ENCODE data around the gene UBE2D4.
"Not testable (repeated sequence)": the region's sequence is repeated elsewhere in the genome, so short reads cannot be mapped to it uniquely, and the experiment has no call there.

Gene UBE2D4

DNA sequence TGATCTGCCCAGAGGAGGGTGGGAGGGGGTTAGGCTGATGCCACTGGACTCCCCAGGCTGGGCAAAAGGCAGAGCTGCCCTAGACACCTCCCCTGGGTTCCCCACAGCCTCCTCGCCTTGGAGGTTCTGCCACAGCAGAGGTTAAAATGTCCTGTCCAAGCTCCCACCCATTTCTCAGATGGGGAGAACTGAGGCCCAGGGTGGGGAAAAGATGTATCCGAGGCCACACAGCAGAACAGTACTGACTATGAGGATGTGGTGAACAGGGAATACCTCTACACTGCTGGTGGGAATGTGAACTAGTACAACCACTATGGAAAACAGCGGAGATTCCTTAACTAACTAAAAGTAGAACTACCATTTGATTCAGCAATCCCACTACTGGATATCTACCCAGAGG lies 40.2 kb downstream of the UBE2D4 start:
- not testable (repeated sequence) for DNase-seq (ENCODE audit: low read depth in 3 of 3)

GRCh38 chr7:43968172-43969040 lies 42.2 kb downstream of the UBE2D4 start:
- not testable (repeated sequence) for DNase-seq (ENCODE audit: low read depth in 3 of 3)

- not testable (repeated sequence) for DNase-seq (ENCODE audit: low read depth in 3 of 3)
Measured at GRCh38 chr7:43969586-43969985, 43.4 kb downstream of the UBE2D4 start.

DNA sequence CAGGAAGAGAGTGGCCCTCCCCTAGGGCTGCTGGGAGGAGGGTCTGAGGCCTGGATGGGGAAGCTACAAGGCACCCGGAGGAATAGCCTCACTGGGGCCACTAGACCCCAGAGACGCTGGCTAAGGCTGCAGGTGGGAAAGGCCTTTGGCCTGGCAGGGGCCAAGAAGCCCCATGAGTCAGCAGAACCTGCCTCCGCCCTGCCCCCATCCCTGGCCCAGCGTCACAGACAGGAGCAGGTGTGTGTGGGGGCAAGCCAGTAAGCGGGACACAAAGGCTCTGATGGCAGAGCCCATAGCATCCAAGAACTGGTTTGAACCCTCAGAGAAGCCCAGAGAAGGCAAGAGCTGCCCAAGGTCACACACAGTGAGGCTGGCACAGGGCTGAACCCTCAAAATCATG lies 44.5 kb downstream of the UBE2D4 start:
- not testable (repeated sequence) for DNase-seq (ENCODE audit: low read depth in 3 of 3)

GRCh38 chr7:43974033-43974573 lies 47.9 kb downstream of the UBE2D4 start:
- not testable (repeated sequence) for DNase-seq (ENCODE audit: low read depth in 3 of 3)

GRCh38 chr7:43974725-43975482 lies 48.7 kb downstream of the UBE2D4 start:
- not testable (repeated sequence) for DNase-seq (ENCODE audit: low read depth in 3 of 3)

GRCh38 chr7:43977525-43977924 lies 51.3 kb downstream of the UBE2D4 start:
- no peak for DNase-seq (ENCODE audit: low read depth in 3 of 3)

GRCh38 chr7:43978102-43978501 lies 51.9 kb downstream of the UBE2D4 start:
- DNase-seq (ENCODE audit: low read depth in 3 of 3), result not testable (repeated sequence)

GRCh38 chr7:43982848-43983247 lies 56.6 kb downstream of the UBE2D4 start:
- not testable (repeated sequence) for DNase-seq (ENCODE audit: low read depth in 3 of 3)

DNA sequence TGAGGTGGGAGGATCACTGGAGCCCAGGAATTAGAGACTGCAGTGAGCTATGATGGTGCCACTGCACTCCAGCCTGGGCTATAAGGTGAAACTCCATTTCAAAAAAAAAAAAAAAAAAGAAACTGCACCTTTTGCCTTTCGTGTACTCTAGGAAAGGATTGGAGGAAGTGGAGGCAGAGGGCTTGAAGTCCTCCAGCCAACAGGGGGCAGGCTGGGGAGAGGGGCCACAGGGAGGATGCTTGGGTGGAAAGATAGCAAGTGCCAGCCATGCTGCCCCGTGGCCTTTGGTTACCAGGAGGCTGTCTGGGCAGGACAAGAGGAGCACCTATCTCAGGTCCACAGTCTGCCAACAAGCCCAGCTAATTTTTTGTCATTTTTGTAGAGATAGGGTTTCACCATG lies 57.5 kb downstream of the UBE2D4 start:
- not testable (repeated sequence) for DNase-seq (ENCODE audit: low read depth in 3 of 3)

- peak; percentile 79 to 84 (median 82) for DNase-seq (ENCODE audit: low read depth in 3 of 3)
Measured at GRCh38 chr7:43985904-43986864, 59.9 kb downstream of the UBE2D4 start.

- DNase-seq (ENCODE audit: low read depth in 3 of 3), result not testable (repeated sequence)
Measured at GRCh38 chr7:43987476-43987875, 61.2 kb downstream of the UBE2D4 start.

DNA sequence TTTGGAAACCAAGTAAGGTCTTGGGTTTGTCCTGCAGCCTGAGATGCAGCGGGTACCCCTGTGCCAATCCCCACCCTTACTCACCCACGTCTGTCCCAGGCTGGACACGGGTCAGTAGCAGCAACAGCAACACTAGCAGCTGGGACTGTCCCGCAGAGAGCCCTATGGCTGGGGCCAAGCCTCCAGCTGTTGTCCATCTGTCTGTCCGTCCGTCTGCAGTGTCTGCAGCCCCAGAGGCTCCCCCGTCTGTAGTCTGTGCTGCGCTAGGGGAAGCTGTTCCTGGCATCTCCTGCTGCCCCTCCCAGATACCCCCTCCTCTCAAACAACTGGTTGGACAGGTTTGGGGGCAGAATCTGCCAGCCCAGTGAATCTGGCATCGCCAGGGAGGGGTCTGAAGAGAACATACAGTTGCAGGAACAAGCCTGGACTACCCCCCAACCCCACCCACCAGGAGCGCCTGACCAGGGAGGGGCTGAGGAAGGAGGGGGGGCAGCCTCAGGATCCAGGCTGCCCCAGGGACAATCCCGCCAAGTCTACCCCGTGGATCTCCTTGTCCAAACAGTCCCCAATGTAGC lies 63.9 kb downstream of the UBE2D4 start:
- DNase-seq (ENCODE audit: low read depth in 3 of 3), result not testable (repeated sequence)

- not testable (repeated sequence) for DNase-seq (ENCODE audit: low read depth in 3 of 3)
Measured at GRCh38 chr7:43990829-43991228, 64.6 kb downstream of the UBE2D4 start.

DNA sequence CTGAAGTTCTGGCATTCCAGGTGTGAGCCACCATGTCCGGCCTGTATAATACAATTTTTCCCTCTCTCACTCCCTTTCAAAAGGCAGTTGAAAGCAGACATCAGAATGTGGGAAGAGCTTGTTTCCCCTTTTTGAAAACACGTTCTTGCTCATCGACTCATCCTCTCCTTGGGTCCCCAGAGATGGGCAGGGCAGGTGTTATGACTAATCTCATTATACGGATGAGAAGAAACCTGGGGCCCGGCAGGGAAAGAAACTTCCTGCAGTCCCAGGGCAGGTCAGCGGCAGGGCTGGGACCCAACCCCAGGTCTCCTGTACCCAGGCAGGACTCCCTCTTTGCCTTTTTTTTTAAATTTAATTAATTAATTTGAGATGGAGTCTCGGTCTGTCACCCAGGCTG lies 66.7 kb downstream of the UBE2D4 start:
- DNase-seq (ENCODE audit: low read depth in 3 of 3), result not testable (repeated sequence)

- not testable (repeated sequence) for DNase-seq (ENCODE audit: low read depth in 3 of 3)
Measured at GRCh38 chr7:43994681-43995080, 68.4 kb downstream of the UBE2D4 start.

DNA sequence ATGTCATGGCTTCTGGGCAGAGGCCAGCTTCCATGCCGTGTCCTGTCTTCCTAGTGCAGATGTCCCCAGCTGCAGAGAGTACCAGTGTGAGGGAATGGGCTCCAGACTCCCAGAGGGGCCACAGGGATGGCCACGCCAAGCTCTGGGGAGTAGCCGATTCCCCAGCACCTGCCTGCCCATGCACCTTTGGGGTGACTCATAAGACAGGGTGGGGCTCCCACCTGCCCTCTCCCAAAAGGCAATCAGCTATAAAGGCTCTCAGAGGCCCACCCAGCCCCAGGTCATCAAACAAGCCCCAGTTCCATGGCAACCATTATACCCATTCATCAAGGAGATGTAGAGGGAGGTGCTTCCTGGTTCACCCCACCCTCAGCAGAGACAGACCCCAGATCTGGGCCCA lies 71.3 kb downstream of the UBE2D4 start, which contains the start of gene SPDYE1:
Gene SPDYE1 (plus strand): TSS at position 366 of the 400 bp plus-strand sequence. CDS start 2,053 bp downstream, outside the sequence.
- not testable (repeated sequence) for DNase-seq (ENCODE audit: low read depth in 3 of 3)

Data from stimulated activated CD4-positive, alpha-beta T cell treated with anti-CD3 and anti-CD28 coated beads, TNF-alpha, amount 100 ng/mL, for 48 hours (primary cell).